ENCODE measurements around the gene ZNF48.

GRCh38 chr16:30416047-30416603 is 20.9 kb downstream of the ZNF48 start:
- TF ChIP-seq CTCF (IDR thresholded peaks at IDR 0.05) (no peak), POLR2A (IDR thresholded peaks at IDR 0.05) (no peak)

All from esophagus squamous epithelium (tissue), 4 donors.